HPDE6-E6E7 (cell line): ENCODE measurements around the gene ATP9B.

Source experiments
- DNase-seq: peaks from one replicate; pipeline ENCODE4 v3.0.0; 2011; ENCODE audit warnings: missing footprints; ENCODE audit errors: extremely low spot score

Gene ATP9B

GRCh38 chr18:79380816-79381806 lies 311.9 kb downstream of the ATP9B start:
- DNase-seq = peak; percentile 59

GRCh38 chr18:79381811-79382311 lies 312.7 kb downstream of the ATP9B start:
- DNase-seq = no peak

GRCh38 chr18:79382681-79383387 lies 313.6 kb downstream of the ATP9B start:
- no peak for DNase-seq

- no peak for DNase-seq
Observed at GRCh38 chr18:79383388-79384056, 314.3 kb downstream of the ATP9B start.

GRCh38 chr18:79384151-79384807 lies 315.1 kb downstream of the ATP9B start:
- no peak for DNase-seq

GRCh38 chr18:79384834-79385233 lies 315.6 kb downstream of the ATP9B start:
- no peak for DNase-seq

GRCh38 chr18:79385326-79385707 lies 316.1 kb downstream of the ATP9B start:
- DNase-seq = no peak

- no peak for DNase-seq
Observed at GRCh38 chr18:79385708-79386341, 316.6 kb downstream of the ATP9B start.

GRCh38 chr18:79386547-79386946 lies 317.4 kb downstream of the ATP9B start:
- no peak for DNase-seq

GRCh38 chr18:79387214-79387613 lies 318.0 kb downstream of the ATP9B start:
- no peak for DNase-seq

GRCh38 chr18:79387615-79388014 lies 318.4 kb downstream of the ATP9B start:
- DNase-seq = no peak

GRCh38 chr18:79388043-79388442 lies 318.8 kb downstream of the ATP9B start:
- no peak for DNase-seq

- DNase-seq = no peak
Observed at GRCh38 chr18:79389689-79390088, 320.5 kb downstream of the ATP9B start.

- DNase-seq = no peak
Observed at GRCh38 chr18:79392226-79392625, 323.0 kb downstream of the ATP9B start.

GRCh38 chr18:79393181-79393634 lies 324.0 kb downstream of the ATP9B start:
- DNase-seq = no peak

- peak; percentile 53 for DNase-seq
Observed at GRCh38 chr18:79393635-79394533, 324.7 kb downstream of the ATP9B start.

- no peak for DNase-seq
Observed at GRCh38 chr18:79394534-79395307, 325.5 kb downstream of the ATP9B start.

- no peak for DNase-seq
Observed at GRCh38 chr18:79395308-79395640, 326.1 kb downstream of the ATP9B start.

- DNase-seq = no peak
Observed at GRCh38 chr18:79395761-79396404, 326.7 kb downstream of the ATP9B start, which contains the start of gene NFATC1. Gene NFATC1, plus strand, starts transcription at chr18:79395930. Its CDS starts 295 bp downstream, at chr18:79396225.
